ENCODE results near the gene CUL5. TPM values are rescaled to one million over a fixed set of nuclear protein-coding genes. Genes with fewer than 3 reads are reported as not detected.

Gene CUL5
- total and polyA plus RNA-seq, 2 of the 4 experiments (the other 2 are of a cell fraction) = 8.8 to 31.0 TPM

GRCh38 chr11:108016647-108017046 is 7.9 kb downstream of the CUL5 start:
- DNase-seq (no peak), ATAC-seq (ENCODE audit: low read depth) (no peak)
- no TSS peak for BruUV-seq (replicated peaks)
- Histone ChIP-seq H3K79me1 (ENCODE audit: low read depth in 1 of 2, low read length in 2 of 2) (peaks cover 10 to 81% of the 10 kb centered on the region in 2 experiments), H3K36me3 (ENCODE audit: control insufficient read depth, insufficient read depth, low read length) (no peaks in the 10 kb centered on the region; the same call in 1 of the 2 replicates), H3K27me3 (ENCODE audit: control insufficient read depth, insufficient read depth, low read length) (no peaks in the 10 kb centered on the region), H3K23ac (ENCODE audit: low read depth, low read length) (no peak overlapping the region), H4K5ac (ENCODE audit: low read depth, low read length) (no peak overlapping the region), H2AK9ac (replicated peaks; ENCODE audit: low read depth, low read length, poor library complexity) (no peak overlapping the region), H3K4me1 (ENCODE audit: control insufficient read depth, insufficient read depth, low read length) (peaks cover 7% of the 10 kb centered on the region), H3K27ac (ENCODE audit: insufficient read depth, low read length) (no peak overlapping the region), H4K20me1 (ENCODE audit: insufficient read depth, low read length) (peaks cover 77% of the 10 kb centered on the region), H2AK5ac (ENCODE audit: low read depth, low read length) (no peak overlapping the region), H2BK120ac (ENCODE audit: low read depth, low read length) (no peak overlapping the region), H3K14ac (replicated peaks; ENCODE audit: low read depth, low read length) (no peak overlapping the region), H3K9ac (ENCODE audit: low read depth, low read length) (no peak overlapping the region), H3K9me1 (ENCODE audit: insufficient read depth, low read length) (peaks cover 27% of the 10 kb centered on the region), H2BK20ac (ENCODE audit: low read depth, low read length) (no peak overlapping the region), H2BK5ac (ENCODE audit: low read depth, low read length, poor library complexity, severe bottlenecking) (no peak overlapping the region), H3K4ac (ENCODE audit: low read depth, low read length) (no peak overlapping the region), H3K56ac (ENCODE audit: extremely low read depth, insufficient read depth, low read length) (no peak overlapping the region), H3K4me3 (ENCODE audit: insufficient read depth, low read depth, low read length) (no peak overlapping the region), H3K9me3 (ENCODE audit: control insufficient read depth, insufficient read depth, low read length) (no peaks in the 10 kb centered on the region), H3K18ac (ENCODE audit: low read depth, low read length) (no peak overlapping the region), H2AFZ (replicated peaks; ENCODE audit: low read length, poor library complexity) (no peak overlapping the region), H4K8ac (ENCODE audit: low read depth in 2 of 2, low read length in 2 of 2) (no peak overlapping the region), H3K4me2 (ENCODE audit: low read depth, low read length) (no peak overlapping the region), H2BK15ac (ENCODE audit: low read depth, low read length) (no peak overlapping the region), H4K91ac (ENCODE audit: insufficient read depth, low read depth, low read length) (no peak overlapping the region)
- in situ Hi-C loops (cut with MboI; ENCODE audit: low sequenced_read_pairs) = loop anchor here (10.0 kb wide), 1 partner anchor 638 kb away; no protein-coding TSS in a partner anchor
- POLR2A ChIA-PET (ENCODE audit: unreplicated experiment) = no interaction called here
- intact Hi-C loops (cut with micrococcal nuclease) = no loop called here
- no peak for TF ChIP-seq NFE2L2 (IDR thresholded peaks at IDR 0.05; ENCODE audit: low read depth, low read length)
- no peak for TF ChIP-seq ELK1 (IDR thresholded peaks at IDR 0.05; ENCODE audit: borderline replicate concordance, low read depth, low read length)
- no peak for TF ChIP-seq BHLHE40 (IDR thresholded peaks at IDR 0.05; ENCODE audit: low read depth, low read length)
- TF ChIP-seq RFX5 (IDR thresholded peaks at IDR 0.05; ENCODE audit: low read depth, low read length) = no peak
- no peak for TF ChIP-seq RCOR1 (IDR thresholded peaks at IDR 0.05; ENCODE audit: insufficient replicate concordance, low read length)
- no peak for TF ChIP-seq POLR2A (IDR thresholded peaks at IDR 0.05; ENCODE audit: low read depth, low read length)
- no peak for TF ChIP-seq CTCF (conservative IDR thresholded peaks at IDR 0.05; ENCODE audit: low read depth, low read length)
- TF ChIP-seq FOS (IDR thresholded peaks at IDR 0.05; ENCODE audit: low read depth, low read length) = no peak
- CTCF ChIA-PET = interaction anchor here (0.6 kb wide), 1 partner anchor 21 kb away, joined by 3 read pairs; no protein-coding TSS in a partner anchor
- dilution Hi-C loops (cut with HindIII; ENCODE audit: low sequenced_read_pairs, unreplicated experiment) = no loop called here
